Cardiac fibroblast (primary cell): ENCODE measurements around the gene KLHL8.

ENCODE experiments used
- DNase-seq, 2 donors: peaks; one replicate each; pipeline versions ENCODE4 v3.0.0 to v3.0.0-alpha.2; 2010; ENCODE audit warnings: low read depth in 2 of 2
- H3K4me3 ChIP-seq, 2 donors: replicated peaks in 1 of 2; 1 replicate in 1 of 2; 2 replicates in 1 of 2; pipeline ENCODE4 v1.5.1; 2011; ENCODE audit warnings: low read depth in 2 of 2, low read length in 2 of 2, mild to moderate bottlenecking in 2 of 2, moderate library complexity in 1 of 2
- TF ChIP-seq, protein P1 (sequence below): IDR thresholded peaks from one replicate; pipeline ENCODE4 v1.5.1; 2011; ENCODE audit warnings: low read depth, mild to moderate bottlenecking, low read length, inconsistent platforms

The KLHL8 gene

DNA sequence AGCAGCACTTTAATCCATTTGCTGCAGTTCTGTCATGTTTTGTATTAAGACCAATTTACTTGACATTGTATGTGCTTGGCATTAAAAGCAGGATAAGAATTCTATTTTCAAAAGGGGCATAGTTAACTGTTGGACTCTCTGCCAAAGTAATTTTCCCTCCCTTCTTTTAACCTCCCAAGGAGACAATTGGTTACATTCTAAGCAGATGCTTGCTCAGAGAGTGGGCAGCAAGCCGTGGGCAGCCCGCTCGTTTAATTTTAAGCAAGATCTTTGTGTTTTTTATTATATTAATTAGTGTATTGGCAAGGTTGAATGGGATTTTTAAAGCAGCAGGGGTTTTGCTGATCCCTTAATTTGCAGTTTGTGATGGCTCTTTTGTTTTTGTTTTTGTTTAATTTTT, 37.1 kb upstream of the KLHL8 start:
- TF ChIP-seq, protein P1, sequence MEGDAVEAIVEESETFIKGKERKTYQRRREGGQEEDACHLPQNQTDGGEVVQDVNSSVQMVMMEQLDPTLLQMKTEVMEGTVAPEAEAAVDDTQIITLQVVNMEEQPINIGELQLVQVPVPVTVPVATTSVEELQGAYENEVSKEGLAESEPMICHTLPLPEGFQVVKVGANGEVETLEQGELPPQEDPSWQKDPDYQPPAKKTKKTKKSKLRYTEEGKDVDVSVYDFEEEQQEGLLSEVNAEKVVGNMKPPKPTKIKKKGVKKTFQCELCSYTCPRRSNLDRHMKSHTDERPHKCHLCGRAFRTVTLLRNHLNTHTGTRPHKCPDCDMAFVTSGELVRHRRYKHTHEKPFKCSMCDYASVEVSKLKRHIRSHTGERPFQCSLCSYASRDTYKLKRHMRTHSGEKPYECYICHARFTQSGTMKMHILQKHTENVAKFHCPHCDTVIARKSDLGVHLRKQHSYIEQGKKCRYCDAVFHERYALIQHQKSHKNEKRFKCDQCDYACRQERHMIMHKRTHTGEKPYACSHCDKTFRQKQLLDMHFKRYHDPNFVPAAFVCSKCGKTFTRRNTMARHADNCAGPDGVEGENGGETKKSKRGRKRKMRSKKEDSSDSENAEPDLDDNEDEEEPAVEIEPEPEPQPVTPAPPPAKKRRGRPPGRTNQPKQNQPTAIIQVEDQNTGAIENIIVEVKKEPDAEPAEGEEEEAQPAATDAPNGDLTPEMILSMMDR, result no peak
- H3K4me3 ChIP-seq, result no peak overlapping the region
- DNase-seq, result no peak

DNA sequence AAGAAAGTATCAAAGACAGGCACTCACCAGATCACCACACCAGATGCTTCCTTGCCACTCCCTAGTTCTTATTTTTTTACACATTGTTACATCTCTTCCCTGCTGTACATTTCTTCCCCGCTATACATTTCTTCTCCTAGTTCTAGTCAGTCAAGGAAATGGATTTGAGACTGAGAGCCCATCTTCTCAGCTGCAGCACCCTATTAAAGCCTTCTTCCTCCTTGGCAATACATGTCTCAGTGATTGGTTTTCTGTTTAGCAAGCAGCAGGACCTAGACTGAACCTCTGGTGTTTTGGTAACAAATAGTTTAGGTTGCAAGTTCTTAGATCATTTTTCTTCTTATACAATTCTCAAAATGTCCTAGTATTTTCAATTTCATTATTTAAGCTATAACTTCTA, 35.3 kb upstream of the KLHL8 start:
- TF ChIP-seq, protein P1, result no peak
- no peak overlapping the region for H3K4me3 ChIP-seq
- DNase-seq, result no peak

DNA sequence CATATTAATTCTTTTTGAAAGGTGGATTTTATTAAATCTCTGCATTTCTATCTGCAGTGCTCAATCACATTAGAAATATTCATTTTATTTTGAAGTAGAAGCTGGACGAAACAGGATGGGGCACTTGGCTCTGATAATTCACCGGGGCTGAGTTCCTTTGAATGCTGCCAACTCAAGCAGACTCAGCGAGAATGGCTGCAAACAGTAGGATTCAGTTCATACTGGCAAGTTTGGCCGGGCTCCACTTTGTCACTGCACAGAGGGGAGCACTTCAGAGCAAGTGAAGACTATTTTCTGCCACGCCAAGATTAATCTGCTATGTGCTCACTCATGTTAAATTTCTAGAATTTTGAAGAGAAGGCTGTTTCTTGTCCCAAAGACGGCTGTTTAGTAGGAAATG, 30.7 kb upstream of the KLHL8 start:
- no peak overlapping the region for H3K4me3 ChIP-seq
- peak in 1 of 2 donors; percentile 23 for DNase-seq

DNA sequence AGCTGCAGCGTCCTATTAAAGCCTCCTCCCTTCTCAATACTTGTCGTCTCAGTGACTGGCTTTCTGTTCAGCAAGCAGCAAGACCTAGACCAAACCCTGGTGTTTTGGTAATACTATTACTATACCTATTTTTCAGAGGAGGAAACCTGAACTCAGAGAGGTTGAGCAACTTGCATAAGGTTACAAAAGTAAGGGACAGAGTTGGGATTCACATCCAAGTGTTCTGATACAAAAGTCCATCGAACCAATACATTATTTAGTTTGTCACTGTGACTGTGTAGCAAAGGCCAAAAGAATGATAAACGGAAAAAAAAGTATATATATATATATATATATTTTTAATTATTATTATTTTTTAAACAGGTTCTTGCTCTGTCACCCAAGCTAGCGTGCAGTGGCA, 29.9 kb upstream of the KLHL8 start:
- no peak overlapping the region for H3K4me3 ChIP-seq
- no peak for DNase-seq
- TF ChIP-seq, protein P1, result no peak

More for the DNA sequence above, 30.7 kb upstream of the KLHL8 start:
- TF ChIP-seq, protein P1, result no peak

DNA sequence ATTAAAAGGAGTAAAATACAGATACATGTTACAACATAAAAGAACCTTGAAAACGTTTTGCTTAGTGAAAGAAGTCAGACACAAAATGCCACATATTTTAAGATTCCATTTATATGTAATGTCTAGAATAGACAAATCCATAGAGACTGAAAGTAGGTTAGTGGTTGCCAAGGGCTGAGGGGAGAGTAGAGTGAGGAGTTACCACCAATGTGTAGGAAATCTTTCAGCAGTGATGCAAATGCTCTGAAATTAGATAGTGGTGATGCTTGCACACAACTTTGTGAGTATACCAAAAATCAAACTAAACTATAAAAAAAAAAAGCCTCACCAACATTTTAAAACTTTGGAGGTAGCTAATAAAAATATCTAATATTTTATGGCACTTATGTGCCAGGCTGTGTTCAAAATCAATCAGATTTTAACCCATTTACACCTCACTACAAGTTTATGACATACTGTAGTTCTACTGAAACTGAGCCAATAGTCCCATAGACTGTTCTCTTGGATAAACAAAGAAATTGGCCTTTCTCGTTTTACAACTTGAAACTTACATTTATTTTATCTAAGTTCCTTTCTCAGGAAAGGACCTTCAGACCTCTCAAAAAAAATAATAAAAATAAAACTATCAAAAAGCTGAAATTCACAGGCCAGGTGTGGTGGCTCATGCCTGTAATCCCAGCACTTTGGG, 29.1 kb upstream of the KLHL8 start:
- TF ChIP-seq, protein P1, result no peak
- no peak overlapping the region for H3K4me3 ChIP-seq
- no peak for DNase-seq

DNA sequence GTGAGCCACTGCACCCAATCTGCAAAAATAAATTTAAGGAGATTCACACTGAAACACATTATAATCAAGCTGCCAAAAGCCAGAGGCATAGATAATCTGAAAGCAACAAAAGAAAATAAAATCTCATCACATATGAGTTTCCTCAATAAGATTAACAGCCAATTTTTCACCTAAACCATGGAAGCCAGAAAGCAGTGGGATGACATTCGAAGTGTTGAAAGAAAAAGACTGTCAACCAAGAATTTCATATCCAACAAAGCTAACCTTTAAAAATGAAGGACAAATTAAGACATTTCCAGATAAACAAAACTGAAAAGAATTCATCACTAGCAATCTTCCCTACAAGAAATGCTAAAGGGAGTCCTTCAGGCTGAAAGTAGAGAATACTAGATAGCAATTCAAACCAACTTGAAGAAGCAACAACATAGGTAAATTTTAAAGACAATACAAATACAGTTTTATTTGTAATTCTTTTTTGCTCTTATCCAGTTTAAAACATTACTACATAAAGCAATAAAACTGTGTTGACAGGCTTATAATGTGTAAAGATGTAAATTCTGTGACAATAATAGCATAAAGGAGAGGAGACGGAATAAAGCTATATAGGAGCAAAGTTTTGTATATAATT, 23.1 kb upstream of the KLHL8 start:
- no peak for DNase-seq
- TF ChIP-seq, protein P1, result no peak
- no peak overlapping the region for H3K4me3 ChIP-seq
